GM13977 (cell line): ENCODE data around the gene CDC42BPA.

Experiments used
- DNase-seq: peaks from one replicate; pipeline ENCODE4 v3.0.0; 2012; ENCODE audit warnings: low spot score
- in situ Hi-C: fragments of 300-500 bp; cut with MboI; formaldehyde crosslinking; loops from one replicate; pipeline ENCODE4 v1.12.0; 2022; ENCODE audit warnings: low sequenced_read_pairs, low pct_unique_long_range_greater_than_20kb, mixed read lengths, inconsistent platforms; ENCODE audit not compliant: unreplicated experiment
- TF ChIP-seq, protein P1 (sequence below): IDR thresholded peaks from 2 replicates; pipeline ENCODE4 v1.5.1; 2012; ENCODE audit warnings: mild to moderate bottlenecking, control low read depth; ENCODE audit not compliant: insufficient read depth; ENCODE audit errors: extremely low read depth, missing control alignments

The CDC42BPA gene

DNA sequence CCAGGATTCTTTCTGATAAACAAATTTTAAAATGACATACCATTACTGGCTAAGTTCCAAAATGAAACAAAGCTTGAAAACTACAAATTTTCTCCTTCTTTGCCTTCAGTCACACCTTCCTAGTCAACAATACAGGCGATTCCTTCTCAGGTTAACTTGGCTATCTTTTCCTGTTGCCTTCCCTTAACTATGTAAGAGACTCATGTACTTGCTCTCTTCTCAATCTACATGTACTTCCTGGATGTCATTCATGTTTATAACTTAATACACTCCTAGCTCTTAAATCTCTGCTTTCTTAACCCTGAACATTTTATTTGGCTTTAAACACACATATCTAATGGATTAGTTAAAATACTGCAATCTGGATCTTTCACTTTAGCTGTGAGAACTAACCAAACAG lies 281.2 kb downstream of the CDC42BPA start:
- in situ Hi-C loops = no loop called here
- no peak for DNase-seq

DNA sequence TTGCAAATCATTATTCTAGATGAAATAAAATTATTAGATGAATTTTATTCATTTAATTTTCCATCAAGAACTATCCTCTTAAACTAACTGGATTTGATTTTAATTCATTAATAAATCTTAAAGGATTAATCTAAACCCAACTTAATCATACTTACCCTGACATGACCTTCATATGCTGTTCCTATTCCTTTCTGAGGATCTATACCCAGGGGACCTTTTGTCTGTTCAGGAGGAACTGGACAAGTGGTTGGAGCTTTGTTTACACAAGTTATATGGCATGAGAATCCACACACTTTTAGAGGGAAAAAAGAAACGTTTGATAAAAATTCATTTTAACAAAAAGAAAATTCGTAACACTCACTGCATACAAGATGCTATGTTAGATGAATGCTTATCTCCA lies 283.0 kb downstream of the CDC42BPA start:
- TF ChIP-seq, protein P1, sequence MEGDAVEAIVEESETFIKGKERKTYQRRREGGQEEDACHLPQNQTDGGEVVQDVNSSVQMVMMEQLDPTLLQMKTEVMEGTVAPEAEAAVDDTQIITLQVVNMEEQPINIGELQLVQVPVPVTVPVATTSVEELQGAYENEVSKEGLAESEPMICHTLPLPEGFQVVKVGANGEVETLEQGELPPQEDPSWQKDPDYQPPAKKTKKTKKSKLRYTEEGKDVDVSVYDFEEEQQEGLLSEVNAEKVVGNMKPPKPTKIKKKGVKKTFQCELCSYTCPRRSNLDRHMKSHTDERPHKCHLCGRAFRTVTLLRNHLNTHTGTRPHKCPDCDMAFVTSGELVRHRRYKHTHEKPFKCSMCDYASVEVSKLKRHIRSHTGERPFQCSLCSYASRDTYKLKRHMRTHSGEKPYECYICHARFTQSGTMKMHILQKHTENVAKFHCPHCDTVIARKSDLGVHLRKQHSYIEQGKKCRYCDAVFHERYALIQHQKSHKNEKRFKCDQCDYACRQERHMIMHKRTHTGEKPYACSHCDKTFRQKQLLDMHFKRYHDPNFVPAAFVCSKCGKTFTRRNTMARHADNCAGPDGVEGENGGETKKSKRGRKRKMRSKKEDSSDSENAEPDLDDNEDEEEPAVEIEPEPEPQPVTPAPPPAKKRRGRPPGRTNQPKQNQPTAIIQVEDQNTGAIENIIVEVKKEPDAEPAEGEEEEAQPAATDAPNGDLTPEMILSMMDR = no peak
- no peak for DNase-seq
- in situ Hi-C loops = no loop called here

More for the DNA sequence above, 281.2 kb downstream of the CDC42BPA start:
- TF ChIP-seq, protein P1 = no peak

DNA sequence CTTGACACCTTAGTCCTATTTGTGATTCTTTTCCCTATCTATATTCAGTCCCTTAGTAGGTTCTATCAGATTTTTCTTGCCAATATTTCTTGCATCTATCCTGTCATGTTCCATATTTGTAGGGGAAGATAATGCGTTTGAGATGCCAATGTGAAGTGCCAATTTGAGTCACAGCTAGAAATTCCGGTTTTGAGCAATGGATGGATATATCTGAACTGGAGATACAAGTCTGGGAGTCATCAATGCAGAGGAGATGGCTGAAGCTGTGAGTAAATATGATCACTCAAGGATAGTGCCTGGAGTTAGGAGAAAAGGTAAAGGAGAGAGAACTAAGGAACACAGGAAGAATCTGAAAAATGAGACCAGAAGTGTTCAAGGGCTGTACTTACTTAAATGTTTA lies 284.4 kb downstream of the CDC42BPA start:
- in situ Hi-C loops = no loop called here
- TF ChIP-seq, protein P1 = no peak
- no peak for DNase-seq

DNA sequence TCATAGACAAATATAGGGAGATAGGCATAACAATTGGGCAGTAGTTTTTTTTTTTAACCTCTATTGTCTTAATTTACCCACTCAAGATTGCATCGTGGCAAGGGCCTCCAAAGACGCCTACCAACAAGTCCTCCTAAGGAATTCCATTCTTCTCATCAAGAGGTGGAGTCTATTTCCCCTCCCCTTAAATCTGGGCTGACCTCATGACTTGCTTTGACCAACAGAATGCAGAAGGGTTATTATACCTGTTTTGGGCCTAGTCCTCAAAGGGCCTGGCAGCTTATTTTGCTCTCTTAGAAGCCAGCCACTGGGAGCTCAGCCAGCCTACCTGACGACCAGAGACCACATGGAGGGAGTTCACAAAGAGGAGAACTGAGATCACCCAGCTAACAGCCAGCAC lies 285.9 kb downstream of the CDC42BPA start:
- no peak for DNase-seq
- TF ChIP-seq, protein P1 = no peak
- in situ Hi-C loops = no loop called here

DNA sequence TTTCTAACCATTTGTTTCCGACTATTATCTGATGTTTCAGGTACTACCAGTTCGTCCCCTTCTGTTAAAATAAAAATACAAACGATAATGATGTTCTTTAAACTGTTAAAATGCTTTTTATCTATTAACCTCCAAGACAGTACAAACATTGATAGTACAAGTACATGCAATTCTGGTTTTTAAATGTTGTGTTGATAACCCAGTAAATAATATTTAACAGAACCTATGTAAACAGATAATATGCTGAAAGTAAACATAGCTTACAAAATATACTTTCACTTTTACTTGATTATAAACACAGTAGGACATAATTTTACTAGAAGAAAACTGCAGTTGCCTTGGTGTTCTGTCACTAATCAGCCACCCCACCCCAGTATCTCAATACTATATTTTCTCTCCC lies 301.3 kb downstream of the CDC42BPA start:
- TF ChIP-seq, protein P1 = no peak
- in situ Hi-C loops = no loop called here
- no peak for DNase-seq

DNA sequence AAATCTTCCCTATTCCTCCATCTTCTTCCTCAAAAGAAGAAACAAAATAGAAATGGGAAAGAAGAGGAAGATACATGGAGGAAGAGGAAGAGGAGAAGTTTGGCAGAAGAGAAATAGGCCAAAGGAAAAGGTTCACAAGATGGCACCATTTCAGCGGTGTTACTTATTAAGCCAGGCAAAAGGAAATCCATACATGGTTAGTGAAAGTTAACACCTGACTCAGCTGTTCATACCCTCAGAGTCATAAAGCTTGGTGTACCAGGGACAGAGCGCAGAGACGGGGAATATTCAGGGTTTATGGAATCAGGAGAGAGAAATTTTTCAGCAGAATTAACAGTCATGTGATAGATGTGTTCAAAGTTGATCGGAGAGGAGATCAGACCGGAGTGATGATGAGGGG lies 307.6 kb downstream of the CDC42BPA start:
- no peak for DNase-seq
- in situ Hi-C loops = no loop called here
- TF ChIP-seq, protein P1 = no peak

DNA sequence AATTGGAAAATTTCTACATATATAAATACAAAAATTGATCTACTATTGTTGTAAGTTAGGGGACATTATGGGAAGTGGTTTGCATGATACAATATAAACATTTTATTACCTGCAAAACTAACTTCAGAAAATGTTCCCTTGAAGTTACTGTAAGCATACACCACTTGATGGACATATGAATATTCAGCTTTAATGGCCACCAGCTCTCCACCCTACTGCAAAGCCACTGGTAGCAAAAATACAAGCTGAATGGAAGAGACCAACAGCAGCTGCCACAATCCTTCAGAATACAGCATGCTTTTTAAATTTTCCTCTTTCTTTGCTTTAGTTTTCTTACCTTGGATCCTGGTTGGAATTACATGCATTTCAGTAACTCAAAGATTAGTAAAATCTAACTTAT lies 308.4 kb downstream of the CDC42BPA start:
- TF ChIP-seq, protein P1 = no peak
- in situ Hi-C loops = no loop called here
- no peak for DNase-seq
